Activated naive CD4-positive, alpha-beta T cell treated with anti-CD3 and anti-CD28 coated beads, Interleukin-2, amount 50 U/mL, for 24 hours (primary cell): Measurements from ENCODE around the gene ACP4.
"Not testable (repeated sequence)": the region's sequence is repeated elsewhere in the genome, so short reads cannot be mapped to it uniquely, and the experiment has no call there.

Source experiments
- H3K27ac Mint-ChIP-seq: one replicate; pipeline ENCODE4 v1.8.0; 2021; ENCODE audit warnings: mild to moderate bottlenecking, mixed read lengths
- H3K27me3 Mint-ChIP-seq: one replicate; pipeline ENCODE4 v1.8.0; 2021; ENCODE audit warnings: mixed read lengths
- H3K36me3 Mint-ChIP-seq: one replicate; pipeline ENCODE4 v1.8.0; 2021; ENCODE audit warnings: mixed read lengths
- H3K4me1 Mint-ChIP-seq: one replicate; pipeline ENCODE4 v1.8.0; 2021; ENCODE audit warnings: mixed read lengths
- H3K4me3 Mint-ChIP-seq: one replicate; pipeline ENCODE4 v1.8.0; 2021; ENCODE audit warnings: mild to moderate bottlenecking, mixed read lengths
- H3K9me3 Mint-ChIP-seq: one replicate; pipeline ENCODE4 v1.8.0; 2021; ENCODE audit warnings: mixed read lengths

Gene ACP4

DNA sequence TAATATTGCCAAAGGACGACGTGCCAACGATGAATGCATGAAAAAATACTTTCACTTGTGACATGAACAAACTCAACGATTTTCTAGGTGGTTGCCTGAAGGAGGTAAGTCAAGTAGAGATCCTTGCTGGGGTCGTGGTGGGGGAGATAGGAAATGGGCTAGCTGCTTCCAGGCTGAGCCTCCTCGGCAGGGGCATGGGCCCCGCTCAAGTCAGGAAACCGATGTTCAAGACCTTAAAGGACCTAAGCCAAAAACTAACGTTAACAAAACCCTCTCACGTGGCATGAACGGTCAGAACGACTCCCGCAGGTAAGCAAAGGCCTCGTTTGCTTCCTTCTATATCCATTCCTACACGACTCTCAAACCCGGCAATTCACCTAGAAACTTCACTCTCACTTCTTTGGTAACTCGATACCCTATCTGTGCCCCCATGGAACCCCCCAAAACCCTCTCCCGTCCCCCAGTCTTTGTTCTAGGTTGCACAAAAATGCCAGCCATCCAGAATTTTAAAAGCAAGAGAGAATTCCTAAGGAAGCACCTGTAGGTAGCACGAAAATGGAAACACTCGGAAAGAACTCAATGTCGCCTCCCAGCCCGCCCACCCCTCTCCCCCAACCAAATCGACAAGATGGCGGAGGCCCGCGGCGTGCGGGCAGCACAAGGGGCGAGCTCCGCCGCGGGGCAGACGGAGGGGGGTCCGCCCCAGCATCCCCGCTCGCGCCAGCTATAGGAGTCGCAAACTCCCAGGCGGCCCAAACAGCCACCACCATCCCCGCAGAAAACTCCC lies 13.6 kb downstream of the ACP4 start:
- peak overlapping the region; percentile 100 for H3K27ac Mint-ChIP-seq
- peak overlapping the region; percentile 100 for H3K4me3 Mint-ChIP-seq
- H3K36me3 Mint-ChIP-seq: peaks cover 23% of the 10 kb centered on the region
- no peaks in the 10 kb centered on the region for H3K9me3 Mint-ChIP-seq
- peaks cover 41% of the 10 kb centered on the region for H3K4me1 Mint-ChIP-seq
- H3K27me3 Mint-ChIP-seq: no peaks in the 10 kb centered on the region

DNA sequence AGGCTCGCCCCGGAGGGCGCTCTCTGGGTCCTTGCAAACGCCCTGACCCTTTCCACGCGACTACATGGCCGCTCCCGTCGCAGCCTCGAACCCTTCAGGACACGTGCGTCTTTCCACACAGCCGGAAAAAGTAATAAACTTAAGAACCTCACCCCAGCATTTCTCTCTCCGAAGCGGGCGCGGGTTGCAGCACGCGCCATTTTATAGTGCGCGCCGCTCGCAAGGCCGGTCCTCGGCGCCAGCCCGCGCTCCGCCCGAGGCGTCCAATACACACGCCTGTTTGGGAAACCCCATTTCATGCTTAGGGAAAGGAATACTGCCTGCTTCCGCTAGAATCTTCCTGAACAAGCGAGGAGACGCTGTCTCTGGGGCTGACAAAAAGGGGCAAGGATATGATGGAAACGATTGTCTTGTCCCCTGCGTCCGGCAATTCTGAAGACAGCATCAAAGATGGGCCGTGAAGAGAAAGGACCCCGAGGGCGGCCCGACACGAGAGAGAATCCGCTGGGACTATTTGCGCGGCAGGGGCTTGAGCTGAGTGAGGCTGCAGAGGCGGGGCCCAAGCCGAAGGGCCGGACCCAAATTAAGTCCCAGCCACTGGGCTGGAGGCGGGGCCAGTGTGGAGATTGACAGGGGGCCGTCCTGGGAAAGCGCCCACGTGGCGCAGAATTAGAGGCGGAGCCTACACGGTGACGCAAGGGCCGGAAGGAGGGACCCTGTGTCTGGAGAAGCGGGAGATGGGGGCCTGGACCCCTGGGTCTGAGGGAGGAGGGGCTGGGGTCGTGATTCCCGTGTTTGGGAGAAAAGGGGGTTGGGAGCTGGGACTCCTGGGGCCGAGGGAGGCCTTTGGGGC lies 14.4 kb downstream of the ACP4 start:
- Mint-ChIP-seq H3K4me3 (peak overlapping the region; percentile 100), H3K36me3 (peaks cover 23% of the 10 kb centered on the region), H3K9me3 (no peaks in the 10 kb centered on the region), H3K27ac (peak overlapping the region; percentile 100), H3K27me3 (no peaks in the 10 kb centered on the region), H3K4me1 (peaks cover 41% of the 10 kb centered on the region)

DNA sequence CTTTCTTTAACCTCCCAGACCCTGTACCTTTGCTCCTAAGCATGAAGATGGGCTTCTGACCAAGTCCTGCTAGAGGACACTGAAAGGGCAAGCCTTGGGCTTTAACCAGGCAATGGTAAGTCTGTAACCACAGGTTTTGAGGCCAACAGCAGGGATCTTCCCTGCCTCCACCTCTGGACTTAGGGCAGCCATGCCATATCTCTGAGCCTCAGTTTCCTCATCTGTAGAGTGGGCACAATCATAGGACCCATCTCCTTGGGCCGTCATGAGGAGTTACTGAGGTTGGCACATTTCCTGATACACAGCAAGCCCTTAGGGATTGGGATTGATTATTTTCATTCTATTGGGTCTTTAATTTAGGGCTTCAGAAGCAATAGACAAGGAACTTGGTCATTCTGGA lies 18.6 kb downstream of the ACP4 start:
- Mint-ChIP-seq H3K4me3 (no peak overlapping the region), H3K9me3 (no peaks in the 10 kb centered on the region), H3K36me3 (peaks cover 4% of the 10 kb centered on the region), H3K27ac (no peak overlapping the region), H3K27me3 (no peaks in the 10 kb centered on the region), H3K4me1 (peaks cover 19% of the 10 kb centered on the region)

DNA sequence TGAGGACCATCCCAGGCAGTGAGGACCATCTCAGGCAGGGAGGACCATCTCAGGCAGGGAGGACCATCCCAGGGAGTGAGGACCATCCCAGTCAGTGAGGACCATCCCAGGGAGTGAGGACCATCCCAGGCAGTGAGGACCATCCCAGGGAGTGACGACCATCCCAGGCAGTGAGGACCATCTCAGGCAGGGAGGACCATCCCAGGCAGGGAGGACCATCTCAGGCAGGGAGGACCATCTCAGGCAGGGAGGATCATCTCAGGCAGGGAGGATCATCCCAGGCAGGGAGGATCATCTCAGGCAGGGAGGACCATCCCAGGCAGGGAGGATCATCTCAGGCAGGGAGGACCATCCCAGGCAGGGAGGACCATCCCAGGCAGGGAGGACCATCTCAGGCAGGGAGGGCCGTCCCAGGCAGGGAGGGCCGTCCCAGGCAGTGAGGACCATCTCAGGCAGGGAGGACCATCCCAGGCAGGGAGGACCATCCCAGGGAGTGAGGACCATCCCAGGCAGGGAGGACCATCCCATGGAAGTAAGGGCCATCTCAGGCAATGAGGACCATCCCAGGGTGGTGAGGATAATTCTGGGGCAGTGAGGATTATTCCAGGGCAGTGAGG lies 21.5 kb downstream of the ACP4 start:
- H3K4me1 Mint-ChIP-seq, H3K36me3 Mint-ChIP-seq, H3K9me3 Mint-ChIP-seq, H3K27ac Mint-ChIP-seq, H3K4me3 Mint-ChIP-seq, H3K27me3 Mint-ChIP-seq: not testable (repeated sequence)

GRCh38 chr19:50812474-50812873 lies 22.3 kb downstream of the ACP4 start:
- Mint-ChIP-seq H3K27ac (no peak overlapping the region), H3K36me3 (no peaks in the 10 kb centered on the region), H3K4me3 (no peak overlapping the region), H3K4me1 (peaks cover 13% of the 10 kb centered on the region), H3K27me3 (peaks cover 7% of the 10 kb centered on the region), H3K9me3 (no peaks in the 10 kb centered on the region)

GRCh38 chr19:50814883-50815282 lies 24.7 kb downstream of the ACP4 start:
- Mint-ChIP-seq H3K4me1 (peaks cover 29% of the 10 kb centered on the region), H3K4me3 (no peak overlapping the region), H3K36me3 (no peaks in the 10 kb centered on the region), H3K27ac (no peak overlapping the region), H3K9me3 (no peaks in the 10 kb centered on the region), H3K27me3 (peaks cover 21% of the 10 kb centered on the region)

DNA sequence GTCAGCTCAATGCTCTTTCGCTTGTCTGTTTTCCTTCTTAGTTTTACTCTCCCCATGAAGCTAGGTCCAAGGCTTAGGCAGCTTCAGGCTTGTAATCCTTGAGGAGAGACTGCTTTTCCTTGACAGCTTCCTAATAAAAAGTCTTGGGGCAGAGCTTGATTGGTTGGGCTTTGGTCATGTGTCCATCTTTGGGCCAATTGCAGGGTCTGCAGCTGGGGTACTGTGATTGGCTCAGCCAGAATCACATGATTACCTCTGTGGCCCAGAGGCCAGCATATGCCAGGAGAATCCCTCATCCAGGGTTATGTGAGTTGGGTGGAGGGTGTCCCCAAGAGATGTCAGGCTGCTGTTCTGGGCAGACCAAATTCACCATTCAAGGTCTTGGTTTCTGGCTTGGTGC lies 25.2 kb downstream of the ACP4 start:
- H3K27me3 Mint-ChIP-seq: peaks cover 26% of the 10 kb centered on the region
- no peaks in the 10 kb centered on the region for H3K9me3 Mint-ChIP-seq
- H3K27ac Mint-ChIP-seq: no peak overlapping the region
- H3K4me1 Mint-ChIP-seq: peaks cover 35% of the 10 kb centered on the region
- no peak overlapping the region for H3K4me3 Mint-ChIP-seq
- H3K36me3 Mint-ChIP-seq: no peaks in the 10 kb centered on the region

DNA sequence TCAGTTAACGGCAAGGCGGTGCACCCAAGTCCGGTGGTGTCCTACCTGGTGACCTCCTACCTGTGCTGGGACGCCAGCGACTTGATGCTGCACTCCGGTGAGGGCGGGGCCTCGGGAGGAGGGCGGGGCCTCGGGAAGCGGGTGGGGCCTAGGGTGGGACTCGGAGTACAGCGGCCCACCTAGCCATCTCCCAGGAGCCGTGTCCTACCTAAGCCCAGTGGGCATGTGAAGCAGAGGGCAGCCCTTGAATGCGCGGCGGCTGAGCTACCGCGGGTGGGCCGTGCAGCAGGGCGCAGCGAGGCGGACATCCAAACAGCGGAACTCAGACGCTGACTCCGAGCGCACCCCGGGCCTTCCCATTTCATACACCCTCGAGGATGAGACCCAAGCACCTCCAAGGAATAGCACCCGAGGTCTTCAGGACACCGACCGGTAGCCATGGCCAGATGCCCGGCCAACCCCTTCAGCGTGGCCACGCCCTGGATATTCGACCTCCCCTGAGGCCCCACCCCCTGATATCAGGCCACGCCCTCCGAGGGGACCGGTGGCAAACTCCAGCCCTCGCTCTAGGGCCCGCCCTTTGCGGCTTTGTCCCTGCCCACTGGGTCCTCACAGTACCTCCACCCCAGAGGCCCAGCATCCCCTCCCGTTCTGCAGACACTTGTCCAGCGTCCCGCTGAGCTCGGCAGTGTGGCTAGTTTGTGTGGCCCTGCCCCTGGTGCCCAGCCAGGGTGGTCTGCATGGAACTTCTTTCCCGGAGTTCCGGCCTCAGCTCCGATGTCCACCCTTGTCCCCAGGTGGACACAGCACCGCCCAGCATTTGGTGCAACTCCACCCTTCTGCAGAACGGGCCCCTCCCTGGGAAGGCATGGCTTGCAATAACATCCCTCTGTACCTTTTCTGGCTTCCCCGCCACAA lies 28.0 kb downstream of the ACP4 start:
- H3K9me3 Mint-ChIP-seq: no peaks in the 10 kb centered on the region
- H3K36me3 Mint-ChIP-seq: no peaks in the 10 kb centered on the region
- peaks cover 48% of the 10 kb centered on the region for H3K27me3 Mint-ChIP-seq
- peak overlapping the region; percentile 69 for H3K27ac Mint-ChIP-seq
- H3K4me3 Mint-ChIP-seq: peak overlapping the region; percentile 68
- peaks cover 43% of the 10 kb centered on the region for H3K4me1 Mint-ChIP-seq

- Mint-ChIP-seq H3K4me3 (peak overlapping the region; percentile 23), H3K9me3 (no peaks in the 10 kb centered on the region), H3K27ac (no peak overlapping the region), H3K36me3 (no peaks in the 10 kb centered on the region), H3K4me1 (peaks cover 43% of the 10 kb centered on the region), H3K27me3 (peaks cover 50% of the 10 kb centered on the region)
These were observed 28.8 kb downstream of the ACP4 start for GRCh38 chr19:50818859-50819472.

GRCh38 chr19:50819636-50820035 lies 29.4 kb downstream of the ACP4 start:
- Mint-ChIP-seq H3K9me3 (no peaks in the 10 kb centered on the region), H3K4me3 (no peak overlapping the region), H3K36me3 (no peaks in the 10 kb centered on the region), H3K27me3 (peaks cover 52% of the 10 kb centered on the region), H3K4me1 (peaks cover 43% of the 10 kb centered on the region), H3K27ac (no peak overlapping the region)

DNA sequence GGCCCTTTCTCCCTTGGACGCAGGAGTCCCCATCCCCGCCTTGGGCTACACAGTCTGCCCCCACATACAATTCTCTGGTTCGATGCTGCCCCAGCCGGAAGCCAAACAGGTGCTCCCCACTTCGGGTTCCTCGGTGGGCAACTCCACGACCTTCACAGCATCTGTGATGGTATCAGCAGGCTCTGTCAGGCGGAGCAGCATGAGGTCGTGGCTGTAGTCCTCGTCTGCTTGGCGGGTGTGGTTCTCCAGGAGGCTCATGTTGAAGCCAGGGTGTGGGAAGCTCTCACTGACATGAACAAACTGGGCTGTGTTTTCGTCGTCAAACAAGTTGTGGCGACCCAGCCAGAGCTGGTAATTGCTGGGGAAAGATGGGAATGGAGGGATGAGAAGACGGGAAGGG lies 29.9 kb downstream of the ACP4 start:
- H3K27me3 Mint-ChIP-seq: peaks cover 52% of the 10 kb centered on the region
- H3K9me3 Mint-ChIP-seq: no peaks in the 10 kb centered on the region
- peaks cover 43% of the 10 kb centered on the region for H3K4me1 Mint-ChIP-seq
- H3K36me3 Mint-ChIP-seq: no peaks in the 10 kb centered on the region
- no peak overlapping the region for H3K27ac Mint-ChIP-seq
- peak overlapping the region; percentile 52 for H3K4me3 Mint-ChIP-seq

- H3K9me3 Mint-ChIP-seq: no peaks in the 10 kb centered on the region
- peaks cover 52% of the 10 kb centered on the region for H3K27me3 Mint-ChIP-seq
- peak overlapping the region; percentile 52 for H3K4me3 Mint-ChIP-seq
- no peak overlapping the region for H3K27ac Mint-ChIP-seq
- no peaks in the 10 kb centered on the region for H3K36me3 Mint-ChIP-seq
- H3K4me1 Mint-ChIP-seq: peaks cover 43% of the 10 kb centered on the region
These were observed 30.5 kb downstream of the ACP4 start for GRCh38 chr19:50820549-50821247.

DNA sequence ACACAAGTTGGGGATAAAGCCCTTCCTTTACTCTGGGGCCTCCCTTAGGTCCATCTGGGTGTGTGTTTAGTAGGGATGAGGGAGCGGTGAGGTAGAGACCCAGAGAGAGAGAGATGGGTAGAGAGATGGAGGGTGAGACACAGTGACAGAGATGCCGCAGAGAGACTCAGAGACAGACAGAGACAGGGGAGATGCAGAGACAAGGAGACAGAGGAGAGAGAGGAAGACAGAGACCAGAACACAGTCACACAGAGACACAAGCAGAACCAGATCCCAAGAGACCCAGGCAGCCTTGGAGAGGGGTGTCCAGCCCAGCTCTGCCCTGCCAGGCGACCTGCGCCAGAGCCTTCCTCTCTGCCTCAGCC lies 31.0 kb downstream of the ACP4 start:
- Mint-ChIP-seq H3K27me3 (peaks cover 52% of the 10 kb centered on the region), H3K4me1 (peaks cover 39% of the 10 kb centered on the region), H3K36me3 (no peaks in the 10 kb centered on the region), H3K4me3 (no peak overlapping the region), H3K9me3 (no peaks in the 10 kb centered on the region), H3K27ac (no peak overlapping the region)

- Mint-ChIP-seq H3K9me3 (no peaks in the 10 kb centered on the region), H3K27me3 (peaks cover 53% of the 10 kb centered on the region), H3K4me3 (no peak overlapping the region), H3K36me3 (no peaks in the 10 kb centered on the region), H3K4me1 (peaks cover 37% of the 10 kb centered on the region), H3K27ac (no peak overlapping the region)
These were observed 31.4 kb downstream of the ACP4 start for GRCh38 chr19:50821622-50822021.
